Measurements from ENCODE around the gene IFRD1. TPM values are rescaled to one million over a fixed set of nuclear protein-coding genes. Genes with fewer than 3 reads are reported as not detected.

IFRD1 gene
- polyA plus RNA-seq, 5 donors, result 34.9 to 54.2 (median 47.0) TPM

GRCh38 chr7:112481833-112482670, 31.8 kb downstream of the IFRD1 start:
- DNase-seq, result no peak

GRCh38 chr7:112484671-112485167, 34.5 kb downstream of the IFRD1 start:
- no peak for DNase-seq

GRCh38 chr7:112485766-112486165, 35.5 kb downstream of the IFRD1 start:
- peak in 1 of 2 donors; percentile 27 for DNase-seq

GRCh38 chr7:112487457-112488263, 37.4 kb downstream of the IFRD1 start:
- DNase-seq, result no peak

- DNase-seq, result no peak
These were observed 37.9 kb downstream of the IFRD1 start for GRCh38 chr7:112488264-112488552.

GRCh38 chr7:112492186-112492585, 41.9 kb downstream of the IFRD1 start:
- DNase-seq, result no peak

- no peak for DNase-seq
These were observed 44.4 kb downstream of the IFRD1 start for GRCh38 chr7:112494656-112495055.

GRCh38 chr7:112495156-112495788, 45.0 kb downstream of the IFRD1 start:
- DNase-seq, result no peak

- peak; percentile 51 to 60 for DNase-seq
These were observed 45.7 kb downstream of the IFRD1 start for GRCh38 chr7:112495810-112496462.

GRCh38 chr7:112497481-112497880, 47.2 kb downstream of the IFRD1 start:
- no peak for DNase-seq

GRCh38 chr7:112500619-112501018, 50.4 kb downstream of the IFRD1 start:
- no peak for DNase-seq

GRCh38 chr7:112501801-112502503, 51.7 kb downstream of the IFRD1 start:
- DNase-seq, result no peak

- DNase-seq, result no peak
These were observed 52.4 kb downstream of the IFRD1 start for GRCh38 chr7:112502700-112503099.

- no peak for DNase-seq
These were observed 53.2 kb downstream of the IFRD1 start for GRCh38 chr7:112503361-112503972.

GRCh38 chr7:112504093-112504695, 53.9 kb downstream of the IFRD1 start:
- no peak for DNase-seq

GRCh38 chr7:112505495-112505894, 55.2 kb downstream of the IFRD1 start:
- DNase-seq, result no peak

GRCh38 chr7:112508404-112508803, 58.1 kb downstream of the IFRD1 start:
- no peak for DNase-seq

- no peak for DNase-seq
These were observed 59.1 kb downstream of the IFRD1 start for GRCh38 chr7:112509402-112509801.

- DNase-seq, result no peak
These were observed 59.9 kb downstream of the IFRD1 start for GRCh38 chr7:112510001-112510742.

- no peak for DNase-seq
These were observed 60.5 kb downstream of the IFRD1 start for GRCh38 chr7:112510743-112511110.
